Astrocyte of the cerebellum (primary cell): ENCODE results near the gene ATP13A1.

Experiments used
- DNase-seq: peaks from one replicate; pipeline ENCODE4 v3.0.0-alpha.2; 2011; ENCODE audit warnings: low read depth
- H3K4me3 ChIP-seq: 2 replicates; pipeline ENCODE4 v1.5.1; 2011; ENCODE audit warnings: mild to moderate bottlenecking, low read depth, low read length, moderate library complexity
- in situ Hi-C: cut with HindIII; loops from 2 replicates; pipeline ENCODE4 v1.10.0; 2017; ENCODE audit warnings: low sequenced_read_pairs
- TF ChIP-seq, protein P1 (sequence below): IDR thresholded peaks from 2 replicates; pipeline ENCODE4 v1.5.1; 2012; ENCODE audit warnings: low read length, low read depth, moderate library complexity, mild to moderate bottlenecking; ENCODE audit errors: missing control alignments

Gene ATP13A1

DNA sequence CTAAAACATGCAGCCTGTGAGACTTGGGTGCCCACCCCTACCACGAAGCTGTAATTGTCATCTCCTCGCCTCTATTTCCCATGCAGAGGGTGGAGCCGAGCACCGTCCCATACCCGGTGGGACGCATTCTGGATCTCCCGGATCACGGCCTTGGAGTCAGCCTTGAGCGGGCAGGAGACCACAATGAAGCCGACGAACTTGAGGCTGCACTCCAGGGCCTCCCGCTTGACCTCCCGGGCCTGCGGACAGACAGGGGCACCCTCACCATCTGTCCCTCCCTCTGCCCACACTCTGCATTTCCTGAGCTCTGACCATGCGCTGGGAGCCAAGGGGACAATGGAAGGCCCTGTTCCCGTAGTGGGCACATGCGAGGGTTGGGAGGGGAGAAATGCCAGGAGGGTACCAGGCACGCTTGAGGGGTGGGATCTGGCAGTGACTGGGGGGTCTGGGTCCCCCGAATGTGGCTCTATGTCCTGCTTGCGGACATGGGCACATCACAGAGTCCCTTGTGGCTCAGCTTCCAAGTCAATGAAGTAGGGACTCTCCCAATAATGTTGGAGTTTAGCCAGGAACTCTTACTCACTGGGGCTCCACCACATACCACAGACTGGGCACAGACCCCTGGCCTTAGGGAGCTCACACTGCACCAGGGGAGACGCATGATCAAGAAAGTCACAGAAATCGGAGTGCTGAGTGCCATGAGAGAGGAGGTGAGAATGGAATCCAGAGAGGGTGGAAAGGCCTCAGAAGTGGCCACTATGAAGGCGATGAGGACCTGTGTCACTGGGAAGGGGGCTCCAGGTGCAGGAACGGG is 10.8 kb downstream of the ATP13A1 start:
- DNase-seq: no peak
- TF ChIP-seq, protein P1, sequence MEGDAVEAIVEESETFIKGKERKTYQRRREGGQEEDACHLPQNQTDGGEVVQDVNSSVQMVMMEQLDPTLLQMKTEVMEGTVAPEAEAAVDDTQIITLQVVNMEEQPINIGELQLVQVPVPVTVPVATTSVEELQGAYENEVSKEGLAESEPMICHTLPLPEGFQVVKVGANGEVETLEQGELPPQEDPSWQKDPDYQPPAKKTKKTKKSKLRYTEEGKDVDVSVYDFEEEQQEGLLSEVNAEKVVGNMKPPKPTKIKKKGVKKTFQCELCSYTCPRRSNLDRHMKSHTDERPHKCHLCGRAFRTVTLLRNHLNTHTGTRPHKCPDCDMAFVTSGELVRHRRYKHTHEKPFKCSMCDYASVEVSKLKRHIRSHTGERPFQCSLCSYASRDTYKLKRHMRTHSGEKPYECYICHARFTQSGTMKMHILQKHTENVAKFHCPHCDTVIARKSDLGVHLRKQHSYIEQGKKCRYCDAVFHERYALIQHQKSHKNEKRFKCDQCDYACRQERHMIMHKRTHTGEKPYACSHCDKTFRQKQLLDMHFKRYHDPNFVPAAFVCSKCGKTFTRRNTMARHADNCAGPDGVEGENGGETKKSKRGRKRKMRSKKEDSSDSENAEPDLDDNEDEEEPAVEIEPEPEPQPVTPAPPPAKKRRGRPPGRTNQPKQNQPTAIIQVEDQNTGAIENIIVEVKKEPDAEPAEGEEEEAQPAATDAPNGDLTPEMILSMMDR: no peak
- in situ Hi-C loops: no loop called here
- no peak overlapping the region for H3K4me3 ChIP-seq

DNA sequence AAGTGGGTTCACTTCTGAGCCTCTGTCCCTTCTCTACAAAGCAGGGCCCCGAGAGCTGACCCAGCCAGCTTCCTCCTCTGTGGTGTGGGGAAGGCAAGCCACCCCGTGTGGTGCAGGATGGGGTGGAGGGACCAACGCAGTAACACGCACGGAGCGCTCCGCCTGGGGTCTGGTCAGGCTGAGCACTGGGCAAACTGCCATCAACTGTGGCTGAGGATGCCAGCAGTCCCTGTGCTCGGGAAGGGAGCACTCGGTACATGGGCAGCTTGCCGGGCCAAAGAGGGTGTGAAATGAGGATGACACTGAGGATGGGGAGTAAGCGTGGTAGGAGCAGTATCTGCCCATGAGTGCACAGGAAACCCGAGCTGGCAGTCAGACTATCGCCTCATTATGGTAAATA is 12.4 kb downstream of the ATP13A1 start:
- TF ChIP-seq, protein P1: no peak
- in situ Hi-C loops: no loop called here

DNA sequence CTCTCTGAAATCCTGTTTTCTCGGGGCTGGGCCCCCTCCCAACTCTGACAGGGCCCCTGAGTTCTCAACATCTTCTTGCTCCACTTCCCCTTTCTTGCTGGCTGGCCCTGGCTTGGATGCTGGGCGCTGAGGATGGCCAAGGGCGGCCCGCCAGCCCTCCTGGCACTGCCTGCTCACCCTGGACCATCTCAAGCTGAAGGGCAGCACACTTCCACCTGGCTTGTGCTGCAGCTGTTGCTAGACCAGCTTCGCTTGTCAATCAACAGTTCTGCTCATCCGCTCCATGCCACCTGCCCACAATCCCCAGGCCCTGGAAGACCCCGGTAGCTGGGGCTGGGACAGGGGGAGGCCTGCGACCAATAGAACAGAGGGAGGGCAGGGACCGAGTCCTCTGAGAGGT is 13.1 kb downstream of the ATP13A1 start:
- TF ChIP-seq, protein P1: no peak
- no peak overlapping the region for H3K4me3 ChIP-seq
- DNase-seq: no peak
- in situ Hi-C loops: no loop called here

More for the DNA sequence above, 12.4 kb downstream of the ATP13A1 start:
- DNase-seq: no peak
- no peak overlapping the region for H3K4me3 ChIP-seq

GRCh38 chr19:19649580-19649995 is 13.9 kb downstream of the ATP13A1 start:
- DNase-seq: no peak
- no peak overlapping the region for H3K4me3 ChIP-seq
- TF ChIP-seq, protein P1: no peak
- in situ Hi-C loops: no loop called here

- H3K4me3 ChIP-seq: no peak overlapping the region
- in situ Hi-C loops: no loop called here
- TF ChIP-seq, protein P1: no peak
- no peak for DNase-seq
These were observed 14.3 kb downstream of the ATP13A1 start for GRCh38 chr19:19649155-19649554.

GRCh38 chr19:19647037-19647835 is 16.2 kb downstream of the ATP13A1 start:
- DNase-seq: no peak
- H3K4me3 ChIP-seq: no peak overlapping the region
- TF ChIP-seq, protein P1: no peak
- in situ Hi-C loops: no loop called here
